GM21825 (cell line): Measurements from ENCODE around the gene P2RX4.
"Not testable (repeated sequence)": the region's sequence is repeated elsewhere in the genome, so short reads cannot be mapped to it uniquely, and the experiment has no call there.

Source experiments
- ATAC-seq: cut with Tn5 transposase; IDR thresholded peaks from one replicate; pipeline ENCODE4 v1.9.1; 2021; ENCODE audit warnings: mild to moderate bottlenecking, moderate library complexity; ENCODE audit not compliant: unreplicated experiment

P2RX4 gene

GRCh38 chr12:121240484-121241101 lies 30.7 kb downstream of the P2RX4 start:
- no peak for ATAC-seq

GRCh38 chr12:121241156-121241970 lies 31.4 kb downstream of the P2RX4 start:
- no peak for ATAC-seq

GRCh38 chr12:121245031-121245430 lies 35.1 kb downstream of the P2RX4 start:
- no peak for ATAC-seq

- no peak for ATAC-seq
Measured at GRCh38 chr12:121245951-121246350, 36.0 kb downstream of the P2RX4 start.

- ATAC-seq = no peak
Measured at GRCh38 chr12:121246893-121247557, 37.1 kb downstream of the P2RX4 start.

DNA sequence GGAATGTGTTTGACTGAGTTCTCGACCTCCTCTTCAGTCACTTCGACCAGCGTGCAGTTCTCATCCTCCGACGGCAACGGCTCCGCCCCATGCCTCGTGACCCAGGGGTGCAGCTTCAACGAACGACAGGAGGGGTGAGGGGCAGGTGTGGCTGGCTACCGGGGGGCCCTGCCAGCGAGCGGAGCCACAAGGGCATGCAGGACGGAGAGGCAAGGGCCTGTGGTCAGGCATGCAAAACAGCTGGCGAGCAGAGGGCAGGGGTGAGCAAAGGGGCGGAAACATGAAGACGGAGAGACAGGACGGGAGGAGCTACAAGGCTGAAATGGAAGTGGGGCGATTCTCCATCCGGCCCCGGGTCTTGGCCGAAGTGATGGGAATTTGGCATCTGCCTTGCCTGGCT lies 38.7 kb downstream of the P2RX4 start:
- peak; percentile 73 for ATAC-seq

GRCh38 chr12:121250359-121250758 lies 40.4 kb downstream of the P2RX4 start:
- ATAC-seq = no peak

- no peak for ATAC-seq
Measured at GRCh38 chr12:121251838-121252237, 41.9 kb downstream of the P2RX4 start.

- ATAC-seq = no peak
Measured at GRCh38 chr12:121252712-121253345, 42.9 kb downstream of the P2RX4 start.

DNA sequence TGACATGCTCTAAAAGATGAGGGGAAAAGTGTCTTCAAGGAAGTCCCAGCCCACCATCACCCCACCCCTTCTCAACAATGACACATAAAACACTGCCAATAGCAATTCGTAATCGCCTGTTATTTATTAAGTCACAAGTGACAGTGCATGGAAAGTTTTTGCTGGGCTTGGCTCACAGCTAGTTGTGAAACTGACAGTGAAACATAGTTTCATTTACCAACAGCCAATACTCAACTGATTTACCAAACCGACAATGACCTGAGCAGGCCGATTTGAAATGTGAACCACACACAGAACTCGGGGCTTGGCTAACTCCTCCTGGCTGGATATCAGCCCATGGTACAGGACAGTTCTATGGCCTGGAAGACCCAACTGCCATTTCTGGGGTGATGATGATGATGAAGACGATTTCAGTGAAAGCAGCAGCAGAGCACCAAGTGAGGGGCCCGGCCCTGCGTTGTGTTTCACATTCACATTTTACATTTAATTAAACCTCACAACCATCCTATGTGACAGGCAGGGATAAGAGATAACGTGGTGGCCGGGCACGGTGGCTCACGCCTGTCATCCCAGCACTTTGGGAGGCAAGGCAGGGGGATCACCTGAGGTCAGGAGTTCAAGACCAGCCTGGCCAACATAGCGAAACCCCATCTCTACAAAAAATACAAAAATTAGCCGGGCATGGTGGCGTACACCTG lies 43.9 kb downstream of the P2RX4 start:
- ATAC-seq = no peak

- no peak for ATAC-seq
Measured at GRCh38 chr12:121255433-121255832, 45.5 kb downstream of the P2RX4 start.

- ATAC-seq = not testable (repeated sequence)
Measured at GRCh38 chr12:121257704-121258449, 47.9 kb downstream of the P2RX4 start.

DNA sequence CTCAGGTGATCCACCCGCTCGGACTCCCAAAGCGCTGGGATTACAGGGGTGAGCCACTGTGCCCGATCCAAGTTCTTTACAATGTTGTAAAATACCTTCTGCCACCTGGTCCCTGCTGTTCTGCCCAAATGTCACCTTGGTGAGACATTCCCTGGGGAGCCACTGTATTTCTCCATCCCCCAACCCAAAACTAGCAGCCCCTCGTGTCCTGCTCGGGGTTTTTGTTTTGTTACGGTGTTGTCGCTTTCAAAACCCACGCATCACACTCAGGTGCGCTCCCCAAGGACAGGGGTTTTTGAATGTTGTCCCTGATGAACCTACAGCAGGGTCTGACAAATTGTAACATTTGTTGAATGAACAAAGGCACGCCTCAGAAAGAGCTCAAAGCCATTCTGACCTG lies 49.1 kb downstream of the P2RX4 start:
- no peak for ATAC-seq

DNA sequence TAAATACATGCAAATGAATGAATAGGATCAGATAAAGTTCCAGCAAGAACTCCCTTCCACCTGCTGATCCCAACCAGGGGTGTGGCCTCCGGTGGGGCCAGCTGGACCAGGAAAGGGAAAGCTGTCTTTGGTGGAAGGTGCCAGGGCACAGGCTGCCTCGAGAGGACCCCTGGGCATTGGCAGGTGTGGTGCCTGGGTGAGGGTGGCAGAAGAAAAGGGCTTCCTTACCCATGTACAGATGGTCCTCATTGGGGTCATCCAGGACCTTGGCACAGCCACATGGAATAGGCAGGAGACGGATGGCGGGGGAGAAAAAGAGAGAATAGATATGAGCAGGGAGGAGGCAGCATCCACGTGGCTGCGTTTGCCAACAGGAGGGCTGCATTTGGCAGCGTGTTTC lies 50.2 kb downstream of the P2RX4 start:
- ATAC-seq = no peak

DNA sequence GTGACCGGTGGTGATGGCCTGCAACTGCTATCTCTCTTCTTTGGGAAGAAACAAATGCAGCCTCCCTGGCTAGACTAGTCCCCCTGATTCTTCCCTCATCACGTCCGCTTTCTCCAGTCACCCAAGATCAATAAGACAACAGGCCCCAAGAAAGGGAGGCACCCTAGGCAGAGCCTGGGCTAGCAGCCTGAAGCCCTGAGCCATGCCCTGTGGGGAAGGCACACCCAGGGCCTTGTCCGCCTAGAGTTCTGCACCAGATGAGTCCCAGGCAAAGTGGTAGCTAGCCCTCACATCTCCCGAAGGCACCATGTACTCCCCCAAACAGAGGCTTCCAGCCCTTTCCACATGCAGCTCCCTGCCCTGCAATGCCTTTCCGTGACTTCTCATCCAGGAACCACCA lies 51.5 kb downstream of the P2RX4 start:
- no peak for ATAC-seq

DNA sequence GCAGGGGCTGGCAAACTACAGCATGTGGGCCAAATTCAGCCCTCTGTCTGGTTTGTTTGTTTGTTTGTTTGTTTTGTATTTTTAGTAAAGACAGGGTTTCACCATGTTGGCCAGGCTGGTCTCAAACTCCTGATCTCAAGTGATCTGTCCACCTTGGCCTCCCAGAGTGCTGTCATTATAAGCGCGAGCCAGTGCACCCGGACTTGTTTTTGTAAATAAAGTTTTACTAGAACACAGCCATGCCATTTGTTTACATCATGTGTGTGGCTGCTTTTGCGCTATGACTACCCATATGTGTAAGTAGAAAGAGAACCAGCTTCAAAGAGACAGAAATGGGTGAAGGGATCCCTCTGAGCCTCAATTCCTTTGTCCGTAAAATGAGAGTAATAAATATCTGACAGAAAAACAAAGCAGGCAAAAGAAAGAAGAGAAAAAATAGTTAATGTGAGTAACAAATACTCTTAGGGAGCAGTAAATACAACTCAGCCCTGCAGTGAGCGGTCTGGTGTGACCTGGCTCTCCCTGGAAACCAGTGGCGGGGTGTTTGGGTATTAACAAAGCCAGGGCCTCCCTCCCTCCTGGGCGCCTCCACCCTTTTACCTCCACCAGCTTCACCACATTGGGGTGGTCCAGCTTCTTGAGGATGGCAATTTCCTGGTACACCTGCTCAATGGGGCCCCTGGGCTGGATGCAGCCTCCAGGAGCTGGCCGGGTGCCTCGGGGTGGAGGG lies 53.4 kb downstream of the P2RX4 start:
- ATAC-seq = no peak

DNA sequence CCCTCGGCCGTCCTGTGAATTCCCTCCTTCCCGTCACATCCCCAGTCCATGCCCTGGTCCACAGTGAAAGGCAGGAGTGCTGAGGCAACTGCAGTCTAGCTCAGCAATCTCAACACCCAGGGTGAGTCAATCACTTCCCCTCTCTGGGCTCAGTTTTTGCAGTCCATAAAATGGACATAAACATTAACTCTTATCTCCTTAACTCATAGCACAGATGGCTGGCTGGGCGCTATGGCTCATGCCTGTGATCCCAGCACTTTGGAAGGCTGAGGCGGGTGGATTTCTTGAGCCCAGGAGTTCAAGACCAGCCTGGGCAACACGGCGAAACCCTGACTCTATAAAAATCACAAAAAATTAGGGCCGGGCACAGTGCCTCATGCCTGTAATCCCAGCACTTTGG lies 54.2 kb downstream of the P2RX4 start:
- no peak for ATAC-seq

- ATAC-seq = no peak
Measured at GRCh38 chr12:121264951-121265515, 55.1 kb downstream of the P2RX4 start.

DNA sequence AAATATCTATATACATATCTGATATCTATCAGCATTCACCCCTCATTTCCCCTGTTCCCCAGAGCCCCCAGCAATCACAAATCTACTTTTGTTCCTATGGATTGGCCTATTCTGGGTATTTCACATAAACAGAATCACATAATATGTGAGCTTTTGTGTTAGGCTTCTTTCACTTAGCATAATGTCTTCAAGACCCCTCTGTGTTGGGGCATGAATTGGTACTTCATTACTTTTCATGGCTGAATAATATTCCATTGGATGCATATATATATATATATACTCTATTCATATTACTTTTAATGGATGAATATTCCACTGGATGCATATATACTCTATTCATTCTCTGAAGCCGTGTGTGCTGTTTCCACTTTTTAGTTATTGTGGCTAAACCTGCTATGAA lies 57.9 kb downstream of the P2RX4 start:
- ATAC-seq = no peak
